Measurements from ENCODE around the gene ATP5ME.
"Not testable (repeated sequence)": the region's sequence is repeated elsewhere in the genome, so short reads cannot be mapped to it uniquely, and the experiment has no call there.

The ATP5ME gene

DNA sequence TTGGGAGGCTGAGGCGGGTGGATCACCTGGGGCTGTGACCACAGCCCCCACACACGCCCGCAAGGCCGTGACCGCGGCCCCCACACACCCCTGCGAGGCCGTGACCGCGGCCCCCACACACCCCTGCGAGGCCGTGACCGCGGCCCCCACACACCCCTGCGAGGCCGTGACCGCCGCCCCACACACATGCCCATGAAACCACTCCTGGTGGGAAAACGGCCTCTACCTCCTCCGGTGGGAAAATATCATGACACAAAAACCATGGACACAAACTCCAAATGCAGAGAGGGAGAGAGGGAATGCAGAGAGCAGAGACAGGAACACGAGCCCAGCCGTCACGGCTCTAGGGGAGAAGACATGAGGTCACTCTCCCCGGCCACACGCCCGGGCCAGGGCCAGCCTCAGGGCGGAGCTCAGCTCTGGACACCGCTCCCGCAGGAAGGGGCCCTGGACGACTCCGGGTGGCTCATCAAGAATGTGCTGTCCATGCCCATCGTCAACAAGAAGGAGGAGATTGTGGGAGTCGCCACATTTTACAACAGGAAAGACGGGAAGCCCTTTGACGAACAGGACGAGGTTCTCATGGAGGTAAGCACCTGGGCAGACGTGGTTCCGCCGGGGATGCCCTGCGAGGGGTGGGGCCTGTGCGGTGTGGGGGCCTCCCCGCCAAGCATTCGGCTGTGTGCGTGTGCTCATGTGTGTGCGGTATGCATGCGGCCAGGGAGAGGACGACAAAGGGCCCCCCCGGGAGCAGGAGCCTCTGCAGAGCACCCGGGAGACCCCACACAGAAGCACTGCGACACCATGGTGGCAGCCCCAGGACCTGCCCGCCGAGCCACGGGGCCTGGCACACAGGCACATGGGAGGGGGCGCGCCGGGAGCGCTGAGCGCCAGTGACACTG, 17.4 kb downstream of the ATP5ME start:
- no peak for DNase-seq (ENCODE audit: low read depth in 3 of 3)

DNA sequence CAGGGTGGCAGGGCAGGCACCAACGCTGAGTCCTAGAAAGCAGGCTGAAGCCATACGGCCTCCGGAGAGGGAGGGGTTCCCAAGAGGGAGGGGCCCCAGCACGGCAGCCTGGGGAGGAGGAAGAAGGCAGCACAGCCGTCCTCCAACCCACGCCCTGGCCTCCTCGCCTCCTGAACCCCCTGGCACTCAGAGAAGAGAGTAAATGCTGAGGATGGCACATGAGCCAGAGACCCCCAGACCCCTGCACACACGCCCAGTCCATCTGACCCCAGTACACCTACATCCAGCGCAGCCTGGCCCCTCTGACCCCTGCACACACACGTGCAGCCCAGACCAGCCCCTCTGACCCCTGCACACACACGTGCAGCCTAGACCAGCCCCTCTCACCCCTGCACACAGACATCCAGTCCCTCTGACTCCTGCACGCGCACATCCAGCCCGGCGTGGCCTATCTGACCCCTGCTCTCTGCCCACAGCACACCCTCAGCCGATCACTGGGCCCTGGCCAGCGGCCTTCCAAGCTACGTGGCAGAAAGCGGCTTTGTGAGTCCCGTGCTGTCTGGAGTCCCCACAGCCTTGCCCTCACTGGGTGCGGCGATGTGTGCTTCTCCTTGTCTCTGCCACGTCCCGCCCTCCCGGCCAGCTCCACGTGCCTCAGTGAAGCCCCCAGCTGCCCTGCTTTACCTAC, 18.5 kb downstream of the ATP5ME start:
- DNase-seq (ENCODE audit: low read depth in 3 of 3), result no peak

DNA sequence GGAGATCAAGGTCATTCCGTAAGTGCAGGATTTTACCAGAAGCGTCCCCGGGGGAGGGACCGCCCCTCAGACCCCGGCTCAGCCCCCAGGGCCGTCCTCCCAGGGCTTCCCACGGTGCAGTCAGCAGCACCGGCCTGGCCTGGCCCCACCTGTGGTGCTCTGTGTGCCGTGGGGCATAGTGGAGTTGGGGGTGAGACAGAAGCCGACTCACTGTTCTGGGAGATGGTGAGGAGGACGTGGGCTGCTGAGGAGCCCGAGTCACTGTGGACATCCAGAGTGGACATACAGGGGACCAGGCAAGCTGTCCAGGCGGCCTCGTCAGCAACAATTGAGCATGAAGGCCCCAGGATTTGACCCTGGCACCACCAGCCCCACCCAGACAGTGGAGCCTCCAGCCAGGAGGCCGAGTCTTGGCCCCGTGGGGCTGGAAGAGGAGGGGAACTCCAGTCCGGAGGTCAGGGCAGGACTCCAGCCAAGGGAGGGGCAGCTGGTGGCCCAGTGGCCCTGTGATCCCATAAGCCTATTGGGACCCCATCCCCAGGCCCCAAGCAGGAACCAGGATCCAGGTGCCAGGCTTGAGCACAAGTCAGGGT, 19.1 kb downstream of the ATP5ME start:
- DNase-seq (ENCODE audit: low read depth in 3 of 3), result no peak

DNA sequence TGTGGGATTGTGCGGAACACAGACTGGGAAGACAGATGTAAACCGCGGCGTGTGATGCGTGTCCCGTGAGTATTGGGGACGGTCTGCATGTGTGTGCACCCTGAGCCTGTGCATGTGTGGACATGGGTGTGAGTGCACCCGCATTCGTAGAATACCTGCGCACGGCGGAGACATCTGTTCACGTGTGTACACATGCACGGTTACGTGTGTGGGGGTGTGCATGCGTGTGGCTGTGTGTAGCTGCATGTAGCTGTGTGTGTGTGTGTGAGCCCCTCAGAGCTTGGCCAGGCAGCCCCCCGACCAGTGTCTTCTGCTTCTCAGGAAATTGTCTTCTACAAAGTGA, 19.6 kb downstream of the ATP5ME start:
- DNase-seq (ENCODE audit: low read depth in 3 of 3), result no peak

DNA sequence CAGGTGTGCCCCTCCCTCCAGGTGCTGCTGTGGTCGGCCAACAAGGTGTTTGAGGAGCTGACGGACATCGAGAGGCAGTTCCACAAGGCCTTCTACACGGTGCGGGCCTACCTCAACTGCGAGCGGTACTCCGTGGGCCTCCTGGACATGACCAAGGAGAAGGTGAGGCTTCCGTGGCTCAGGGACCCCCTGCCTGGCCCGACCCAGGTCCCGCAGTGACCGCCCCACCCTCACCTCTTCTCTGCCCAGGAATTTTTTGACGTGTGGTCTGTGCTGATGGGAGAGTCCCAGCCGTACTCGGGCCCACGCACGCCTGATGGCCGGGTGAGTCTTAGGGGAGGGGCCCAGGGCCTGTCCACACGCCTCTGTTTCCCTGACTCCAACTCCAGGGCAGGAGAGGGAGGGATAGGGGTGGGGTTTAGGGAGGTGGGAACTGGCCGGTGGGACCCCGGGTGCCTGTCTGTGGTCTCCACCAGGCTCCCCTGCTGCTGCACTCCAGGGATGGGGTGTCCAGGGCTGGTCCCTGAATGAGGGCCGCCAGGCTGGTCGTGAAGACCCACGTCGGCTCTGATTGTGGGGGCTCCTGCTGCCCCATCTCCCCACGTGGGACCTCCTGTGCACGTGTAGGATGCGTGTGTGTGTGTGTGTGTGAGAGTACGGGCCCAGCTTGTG, 20.1 kb downstream of the ATP5ME start:
- DNase-seq (ENCODE audit: low read depth in 3 of 3), result no peak

DNA sequence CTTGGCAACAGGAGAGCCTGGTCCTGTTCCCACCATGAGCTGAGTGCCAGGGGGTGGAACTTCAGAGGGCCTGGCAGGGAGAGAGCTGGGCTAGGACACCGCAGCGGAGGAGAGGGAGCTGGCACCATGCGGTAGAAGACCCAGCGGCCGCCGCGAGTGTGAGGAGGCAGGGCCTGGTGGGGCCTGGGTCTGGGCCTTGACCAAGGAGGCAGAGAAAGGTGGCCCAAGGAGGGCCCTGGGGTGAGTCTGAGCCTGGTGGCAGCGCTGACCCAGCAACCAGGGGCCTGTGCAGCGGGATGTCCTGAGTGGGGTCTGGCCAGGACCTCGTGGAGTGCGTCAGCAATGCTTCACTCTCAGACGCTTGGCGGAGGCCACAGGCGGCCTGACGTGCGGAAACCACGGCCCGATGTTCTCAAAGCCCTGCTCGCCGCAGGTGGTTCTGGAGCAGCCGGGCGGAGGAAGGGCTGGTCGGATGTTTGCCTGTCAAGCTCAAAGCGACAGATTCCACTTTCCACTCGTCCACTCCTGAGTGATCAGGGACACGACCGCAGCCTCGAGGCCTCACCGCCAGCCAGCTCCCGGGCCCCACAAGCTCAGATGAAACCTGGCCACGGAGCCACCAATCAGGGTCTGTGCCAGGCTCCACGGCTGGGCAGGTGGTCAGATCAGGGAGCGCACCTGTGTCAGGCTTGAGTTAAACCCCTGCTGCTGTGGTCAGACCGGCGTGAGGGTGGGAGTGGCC, 20.8 kb downstream of the ATP5ME start:
- no peak for DNase-seq (ENCODE audit: low read depth in 3 of 3)

DNA sequence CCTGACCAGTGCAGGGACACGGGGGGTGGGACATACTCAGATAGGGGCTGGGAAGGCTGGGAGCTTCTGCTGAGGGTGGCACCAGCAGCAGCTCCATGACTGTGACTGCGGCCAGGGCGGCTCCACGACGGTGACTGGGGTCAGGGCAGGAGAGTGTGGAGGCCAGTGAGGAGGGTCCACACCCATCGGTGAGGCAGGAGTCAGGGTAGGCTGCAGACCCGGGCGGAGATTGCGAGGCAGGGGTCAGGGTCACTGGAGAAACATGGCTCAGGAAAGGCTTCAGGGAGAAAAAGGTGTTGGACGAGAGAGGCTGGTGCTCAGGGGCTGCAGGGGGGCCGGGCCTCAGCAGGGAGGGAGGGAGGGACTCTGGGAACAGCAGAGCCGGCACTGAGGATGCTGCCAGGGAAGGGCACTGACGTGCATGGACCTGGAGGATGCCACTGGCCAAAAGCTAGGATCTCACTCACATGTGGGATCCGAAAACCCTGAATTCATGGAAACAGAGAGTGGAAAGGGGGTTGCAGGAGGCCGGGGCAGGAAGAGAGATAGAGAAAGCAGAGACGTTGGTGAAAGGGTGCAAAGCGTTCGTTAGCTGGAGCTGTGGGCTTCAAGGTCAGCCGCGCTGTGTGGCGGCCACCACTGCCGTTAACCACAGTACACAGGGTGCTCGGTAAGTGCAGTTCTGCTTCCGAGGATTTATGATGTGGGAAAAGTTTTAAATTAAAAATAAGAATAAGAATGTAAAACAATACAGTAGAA, 22.0 kb downstream of the ATP5ME start:
- DNase-seq (ENCODE audit: low read depth in 3 of 3), result no peak

DNA sequence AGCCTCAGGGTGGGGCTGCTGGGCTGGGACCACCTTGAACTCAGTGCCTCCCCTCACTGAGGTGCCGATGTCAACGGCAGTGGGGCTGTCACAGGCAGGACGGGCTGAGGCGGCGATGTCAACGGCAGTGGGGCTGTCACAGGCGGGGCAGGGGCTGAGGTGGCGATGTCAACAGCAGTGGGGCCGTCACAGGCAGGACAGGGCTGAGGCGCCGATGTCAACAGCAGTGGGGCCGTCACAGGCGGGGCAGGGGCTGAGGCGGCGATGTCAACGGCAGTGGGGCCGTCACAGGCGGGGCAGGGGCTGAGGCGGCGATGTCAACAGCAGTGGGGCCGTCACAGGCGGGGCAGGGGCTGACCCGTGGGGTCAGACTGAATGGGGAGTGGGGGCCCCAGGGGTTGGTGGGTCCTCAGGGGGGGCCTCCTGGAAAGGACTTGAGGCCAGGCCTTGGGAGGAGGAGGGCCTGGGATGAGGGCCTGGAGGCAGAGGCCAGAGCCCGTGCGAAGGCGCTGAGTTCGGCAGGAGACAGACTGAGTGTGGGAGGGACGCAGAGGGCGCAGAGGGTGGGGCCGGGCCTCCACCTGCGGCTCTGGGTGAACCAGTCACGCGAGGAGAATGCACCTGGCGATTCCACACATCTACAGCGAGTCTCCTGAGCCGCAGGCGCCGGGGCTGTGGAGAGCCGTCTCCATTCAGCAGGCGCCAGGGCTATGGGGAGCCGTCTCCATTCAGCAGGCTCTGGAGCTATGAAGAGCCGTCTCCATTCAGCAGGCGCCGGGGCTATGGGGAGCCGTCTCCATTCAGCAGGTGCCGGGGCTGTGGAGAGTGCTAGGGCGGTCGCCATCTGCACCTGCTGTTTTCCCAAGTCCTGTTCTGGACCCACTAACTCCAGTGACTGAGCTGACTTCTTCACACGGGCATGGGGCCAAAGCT, 22.9 kb downstream of the ATP5ME start:
- DNase-seq (ENCODE audit: low read depth in 3 of 3), result no peak

DNA sequence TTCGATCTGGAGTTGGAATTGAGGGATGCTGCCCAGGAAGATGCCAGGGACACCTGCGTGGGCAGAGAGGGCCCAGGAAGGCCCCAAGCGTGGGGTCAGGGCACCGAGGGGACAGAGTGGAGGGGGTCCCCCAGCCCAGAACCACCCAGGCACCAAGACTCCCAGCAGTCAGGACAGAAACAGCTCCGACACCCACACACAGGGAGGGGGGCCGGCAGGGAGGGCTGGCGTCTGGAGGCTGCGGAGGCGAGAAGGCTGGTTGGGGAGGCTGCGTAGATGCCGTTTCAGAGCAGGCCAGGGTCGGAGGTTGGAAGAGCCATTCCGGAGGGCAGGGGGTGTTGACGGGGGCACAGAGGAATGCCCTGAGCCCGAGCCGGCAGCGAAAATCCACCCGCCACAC, 23.6 kb downstream of the ATP5ME start:
- DNase-seq (ENCODE audit: low read depth in 3 of 3), result no peak

DNA sequence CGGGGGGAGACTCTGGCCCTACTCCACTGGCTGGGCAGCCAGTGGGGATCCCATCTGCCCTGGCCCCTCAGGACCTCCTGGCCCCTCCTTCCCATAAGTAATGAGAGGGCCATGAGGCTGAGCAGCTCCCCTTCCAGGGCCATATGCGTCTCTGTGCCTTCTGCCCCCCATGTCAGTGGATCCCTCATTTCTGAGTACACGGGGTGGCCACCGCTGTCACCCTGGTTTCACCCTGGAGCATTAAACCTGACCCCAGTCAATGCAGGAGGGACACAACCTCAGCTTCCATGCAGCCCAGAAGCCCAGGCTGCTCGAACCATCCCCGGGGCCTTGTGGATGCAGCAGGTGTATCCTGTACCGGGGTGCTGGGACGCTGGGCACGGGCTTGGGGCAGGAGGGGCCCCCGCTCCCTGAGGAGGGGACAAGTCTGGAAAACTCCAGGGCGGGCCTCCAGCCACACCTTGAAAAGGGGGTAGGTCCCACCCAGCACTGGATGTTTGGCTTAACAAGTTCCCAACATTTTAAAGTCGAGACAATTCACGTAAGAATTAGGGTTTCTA, 24.2 kb downstream of the ATP5ME start:
- DNase-seq (ENCODE audit: low read depth in 3 of 3), result no peak

DNA sequence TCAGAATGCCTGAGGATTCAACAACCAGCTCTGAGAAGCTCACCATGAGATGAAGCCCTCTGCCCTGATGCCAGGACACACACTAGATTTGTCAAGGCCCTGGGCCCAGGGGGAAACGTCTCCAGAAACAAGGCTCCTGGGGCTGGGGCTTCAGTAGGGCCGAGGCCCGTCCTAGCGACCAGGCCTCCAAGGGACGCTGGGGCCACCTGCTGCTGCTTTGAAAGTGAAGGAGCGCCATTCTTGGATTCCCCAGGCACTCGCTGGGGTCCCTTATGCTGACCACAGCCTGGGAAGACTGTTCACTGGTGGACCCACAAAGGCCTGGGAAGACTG, 24.8 kb downstream of the ATP5ME start:
- DNase-seq (ENCODE audit: low read depth in 3 of 3), result no peak

DNA sequence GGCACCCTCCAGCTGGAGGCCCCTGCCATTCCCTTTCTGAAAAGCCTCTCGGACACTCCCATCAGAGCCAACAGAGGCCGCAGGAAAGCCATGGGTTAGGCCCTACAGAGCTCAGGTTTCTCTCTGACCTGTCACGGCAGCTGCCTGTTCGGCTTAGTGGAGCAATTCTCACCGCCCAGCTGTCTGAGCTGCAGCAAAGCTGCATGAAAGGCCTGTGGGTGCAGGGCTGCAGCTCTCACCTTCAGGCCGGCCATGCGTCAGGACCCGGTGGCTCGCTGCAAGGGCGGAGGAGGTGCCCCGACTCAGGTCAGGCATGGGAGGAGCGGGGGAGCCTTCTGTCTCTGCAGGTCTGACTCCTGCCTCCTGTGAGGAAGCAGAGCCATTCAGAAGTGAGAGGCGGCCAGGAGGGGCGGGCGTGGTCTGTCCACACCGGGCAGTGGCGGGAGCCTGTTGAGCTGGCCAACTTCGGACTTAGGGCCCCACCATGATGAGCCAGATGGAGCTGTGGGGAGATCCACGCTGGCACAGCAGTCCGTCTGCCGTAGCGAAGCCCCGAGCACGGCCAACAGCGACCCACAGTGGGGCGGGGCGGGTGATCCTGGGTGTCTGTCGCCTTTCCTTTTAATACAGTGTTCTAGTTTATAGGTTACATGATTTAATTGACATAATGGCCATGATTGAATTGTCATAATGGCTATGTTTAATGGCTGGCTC, 25.3 kb downstream of the ATP5ME start:
- no peak for DNase-seq (ENCODE audit: low read depth in 3 of 3)

DNA sequence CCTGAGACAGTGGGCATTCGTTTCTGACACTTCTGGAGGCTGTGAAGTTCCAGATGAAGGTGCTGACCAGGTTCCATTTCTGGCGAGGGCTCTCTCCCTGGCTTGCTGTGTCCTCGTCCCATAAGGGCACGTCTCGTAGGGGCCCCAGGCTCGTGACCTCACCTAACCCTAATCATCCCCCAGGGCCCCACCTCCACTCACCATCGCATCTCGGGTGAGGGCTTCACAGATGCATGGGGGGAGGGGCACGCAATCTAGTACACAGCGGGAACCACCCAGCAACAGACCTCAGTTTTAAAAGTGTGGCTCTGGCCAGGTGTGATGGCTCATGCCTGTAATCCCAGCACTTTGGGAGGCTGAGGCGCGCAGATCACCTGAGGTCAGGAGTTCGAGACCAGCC, 26.6 kb downstream of the ATP5ME start:
- DNase-seq (ENCODE audit: low read depth in 3 of 3), result no peak

DNA sequence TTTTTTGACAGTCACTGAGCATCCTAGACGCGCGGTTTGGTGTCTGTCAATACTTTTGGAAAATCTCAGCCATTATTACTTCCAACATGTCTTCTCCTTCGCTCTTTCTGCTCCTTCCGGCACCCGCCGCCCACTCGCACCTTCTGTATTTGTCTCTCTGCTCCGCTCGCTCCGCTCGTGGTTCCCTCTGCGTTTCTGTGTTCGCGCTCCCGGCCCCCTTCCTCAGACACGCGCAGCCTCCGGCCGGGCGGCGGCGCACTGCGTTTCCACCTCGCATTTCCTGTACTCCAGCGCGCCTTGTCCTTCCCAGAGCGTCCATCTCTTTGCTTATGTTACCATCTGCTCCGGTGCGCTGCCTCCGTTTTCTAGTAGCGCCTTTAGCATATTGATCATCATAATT, 27.6 kb downstream of the ATP5ME start:
- DNase-seq (ENCODE audit: low read depth in 3 of 3), result peak in 1 of 3 donors; percentile 30

DNA sequence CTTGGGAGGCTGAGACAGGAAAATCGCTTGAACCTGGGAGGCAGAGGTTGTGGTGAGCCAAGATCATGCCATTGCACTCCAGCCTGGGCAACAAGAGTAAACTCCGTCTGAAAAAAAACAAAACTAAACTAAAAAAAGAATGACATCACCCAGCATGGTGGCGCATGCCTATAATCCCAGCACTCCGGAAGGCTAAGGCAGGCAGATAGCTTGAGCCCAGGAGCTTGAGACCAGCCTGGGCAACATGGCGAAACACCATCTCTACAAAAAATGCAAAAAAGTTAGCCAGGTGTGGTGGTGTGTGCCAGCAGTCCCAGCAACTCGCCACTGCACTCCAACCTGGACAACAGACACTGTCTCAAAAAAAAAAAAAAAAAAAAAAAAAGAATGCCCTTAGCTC, 31.7 kb downstream of the ATP5ME start:
- not testable (repeated sequence) for DNase-seq (ENCODE audit: low read depth in 3 of 3)

DNA sequence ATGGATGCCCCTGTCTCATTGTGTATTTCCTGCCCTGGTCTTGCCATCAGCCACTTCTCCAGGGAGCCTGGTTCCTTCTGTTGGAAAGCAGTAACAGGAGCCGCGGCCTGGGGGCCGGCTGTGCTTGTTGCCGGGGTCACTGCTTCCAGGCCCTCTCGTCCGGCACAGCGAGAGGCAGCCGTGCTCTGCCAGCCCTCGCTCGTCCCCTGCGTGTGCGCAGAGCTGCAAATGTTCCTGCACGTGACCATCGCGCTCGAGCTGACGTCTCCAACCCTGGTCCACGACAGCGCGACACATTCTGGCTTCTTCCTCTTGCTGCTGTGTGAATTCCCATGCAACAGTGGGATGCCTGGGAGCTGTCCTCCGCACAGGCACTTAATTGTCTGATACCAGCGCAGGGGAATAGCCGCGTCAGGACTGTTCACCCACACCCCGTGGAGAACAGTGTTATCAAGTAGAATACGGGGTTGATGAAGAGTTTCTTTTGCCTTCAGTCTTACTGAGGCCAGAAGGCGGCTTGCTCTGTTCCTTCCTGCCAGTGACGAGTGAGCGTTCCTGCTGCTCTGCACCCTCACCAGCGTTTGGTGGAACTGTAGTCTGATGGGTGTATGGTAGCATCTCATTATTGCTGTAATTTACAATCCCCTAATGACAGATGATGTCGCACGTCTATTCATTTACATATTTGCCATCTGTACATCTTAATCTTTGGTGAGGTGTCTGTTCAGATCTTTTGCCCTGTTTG, 36.4 kb downstream of the ATP5ME start:
- no peak for DNase-seq (ENCODE audit: low read depth in 3 of 3)

DNA sequence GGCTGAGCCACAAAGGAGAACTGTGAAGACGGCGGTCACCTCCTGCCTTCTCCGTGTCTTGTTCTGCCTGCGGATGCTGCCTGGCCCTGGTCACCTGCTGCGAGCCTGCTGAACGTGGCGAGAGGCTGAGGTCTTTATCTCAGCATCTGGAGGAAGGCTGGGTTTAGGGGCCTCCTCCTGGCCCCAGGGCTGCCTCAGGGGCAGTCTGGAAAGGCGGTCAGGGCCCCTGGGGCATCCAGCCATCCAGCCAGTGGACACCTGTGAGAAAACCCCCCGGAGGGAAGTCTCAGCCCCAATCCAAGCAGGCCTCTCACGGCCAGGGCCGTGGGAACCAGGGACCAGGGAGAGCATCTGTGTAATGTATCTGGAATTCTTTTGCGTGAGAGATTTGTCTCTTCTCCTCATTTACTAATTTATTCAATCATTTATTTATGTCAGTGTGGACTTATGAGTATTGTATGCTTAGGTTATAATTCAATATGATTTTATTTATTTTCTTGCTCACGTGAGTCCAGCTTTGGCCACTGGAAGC, 37.4 kb downstream of the ATP5ME start:
- DNase-seq (ENCODE audit: low read depth in 3 of 3), result no peak
